ENCODE results near the gene MAMLD1. TPM values are rescaled to one million over a fixed set of nuclear protein-coding genes. Genes with fewer than 3 reads are reported as not detected.

The MAMLD1 gene
- total and polyA plus RNA-seq, 4 donors, result 1.9 to 6.7 (median 2.8) TPM

- peaks cover 0 to 16% (median 4%) of the 10 kb centered on the region in 5 donors for H3K4me1 ChIP-seq (ENCODE audit: control insufficient read depth in 5 of 5, insufficient read depth in 5 of 5, low read length in 5 of 5)
- ATAC-seq (ENCODE audit: insufficient read depth, low FRiP score), result peak; percentile 22
- no peak for TF ChIP-seq CTCF (IDR thresholded peaks at IDR 0.05; ENCODE audit: control extremely low read depth, extremely low read depth)
- H3K9ac ChIP-seq (ENCODE audit: insufficient read depth in 1 of 2, low read length in 2 of 2), result no peak overlapping the region
- H3K36me3 ChIP-seq (ENCODE audit: control insufficient read depth in 4 of 4, insufficient read depth in 4 of 4, low read length in 4 of 4), result no peaks in the 10 kb centered on the region
- H3K4me3 ChIP-seq, result no peak overlapping the region
- peak overlapping the region; percentile 27 to 84 for H3K27ac ChIP-seq (ENCODE audit: low read depth in 1 of 2, low read length in 1 of 2)
- H3K9me3 ChIP-seq (ENCODE audit: control insufficient read depth in 4 of 4, insufficient read depth in 3 of 4, low read length in 3 of 4), result no peaks in the 10 kb centered on the region
- peak; percentile 77 to 90 (median 84) for DNase-seq
- 52 to 60% methylated on average over 10 to 16 of the region's 16 CpGs for WGBS, 2 donors
- no peaks in the 10 kb centered on the region for H3K27me3 ChIP-seq (ENCODE audit: control insufficient read depth in 3 of 3, insufficient read depth in 3 of 3, low read length in 2 of 3)
These were observed 145.6 kb downstream of the MAMLD1 start for GRCh38 chrX:150508451-150509367.

DNA sequence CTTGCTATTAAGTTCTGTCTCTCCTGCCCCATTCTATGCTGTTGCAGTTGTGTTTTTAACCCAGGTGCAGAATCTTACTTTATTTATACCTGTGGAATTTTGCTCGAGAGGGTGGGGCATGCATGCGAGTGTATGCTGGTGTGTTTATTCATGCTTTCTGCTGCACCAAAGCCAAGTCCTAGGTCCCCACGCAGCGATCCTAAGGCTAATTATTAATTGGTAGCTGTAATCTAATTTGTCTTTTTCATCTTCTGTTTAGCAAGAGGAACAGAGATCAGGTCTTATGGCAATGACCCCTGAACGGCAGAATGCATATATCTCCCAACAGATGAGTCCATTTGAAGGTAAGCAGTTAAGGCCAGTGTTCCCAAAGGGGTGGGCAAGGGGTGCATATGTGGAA lies 146.6 kb downstream of the MAMLD1 start:
- Histone ChIP-seq H3K27ac (ENCODE audit: low read depth in 1 of 2, low read length in 1 of 2) (no peak overlapping the region), H3K4me1 (ENCODE audit: control insufficient read depth in 5 of 5, insufficient read depth in 5 of 5, low read length in 5 of 5) (peaks cover 0 to 13% (median 4%) of the 10 kb centered on the region in 5 donors), H3K9me3 (ENCODE audit: control insufficient read depth in 4 of 4, insufficient read depth in 3 of 4, low read length in 3 of 4) (no peaks in the 10 kb centered on the region), H3K9ac (ENCODE audit: insufficient read depth in 1 of 2, low read length in 2 of 2) (no peak overlapping the region), H3K27me3 (ENCODE audit: control insufficient read depth in 3 of 3, insufficient read depth in 3 of 3, low read length in 2 of 3) (no peaks in the 10 kb centered on the region), H3K36me3 (ENCODE audit: control insufficient read depth in 4 of 4, insufficient read depth in 4 of 4, low read length in 4 of 4) (no peaks in the 10 kb centered on the region), H3K4me3 (no peak overlapping the region)
- TF ChIP-seq CTCF (IDR thresholded peaks at IDR 0.05; ENCODE audit: control extremely low read depth, extremely low read depth), result no peak
- ATAC-seq (ENCODE audit: insufficient read depth, low FRiP score) (no peak), DNase-seq (no peak)
- WGBS, 2 donors, result 65 to 84% methylated on average over 5 of the region's 5 CpGs

DNA sequence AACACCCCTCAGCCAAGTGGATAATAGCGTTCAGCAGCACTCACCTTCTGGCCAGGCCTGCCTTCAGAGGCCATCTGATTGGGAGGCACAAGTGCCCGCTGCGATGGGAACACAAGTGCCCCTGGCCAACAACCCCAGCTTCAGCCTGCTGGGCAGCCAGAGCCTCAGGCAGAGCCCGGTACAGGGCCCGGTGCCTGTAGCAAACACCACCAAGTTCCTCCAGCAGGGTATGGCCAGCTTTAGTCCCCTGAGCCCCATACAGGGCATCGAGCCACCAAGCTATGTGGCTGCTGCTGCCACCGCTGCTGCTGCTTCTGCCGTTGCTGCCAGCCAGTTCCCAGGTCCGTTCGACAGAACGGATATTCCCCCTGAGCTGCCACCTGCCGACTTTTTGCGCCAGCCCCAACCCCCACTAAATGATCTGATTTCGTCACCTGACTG lies 149.4 kb downstream of the MAMLD1 start:
- Histone ChIP-seq H3K27me3 (ENCODE audit: control insufficient read depth in 3 of 3, insufficient read depth in 3 of 3, low read length in 2 of 3) (no peaks in the 10 kb centered on the region), H3K4me3 (no peak overlapping the region), H3K36me3 (ENCODE audit: control insufficient read depth in 4 of 4, insufficient read depth in 4 of 4, low read length in 4 of 4) (no peaks in the 10 kb centered on the region), H3K27ac (ENCODE audit: low read depth in 1 of 2, low read length in 1 of 2) (no peak overlapping the region), H3K4me1 (ENCODE audit: control insufficient read depth in 5 of 5, insufficient read depth in 5 of 5, low read length in 5 of 5) (peaks cover 0 to 9% (median 0%) of the 10 kb centered on the region in 5 donors), H3K9ac (ENCODE audit: insufficient read depth in 1 of 2, low read length in 2 of 2) (no peak overlapping the region), H3K9me3 (ENCODE audit: control insufficient read depth in 4 of 4, insufficient read depth in 3 of 4, low read length in 3 of 4) (peaks cover 0 to 2% (median 0%) of the 10 kb centered on the region in 4 donors)
- no peak for ATAC-seq (ENCODE audit: insufficient read depth, low FRiP score)
- 83 to 90% methylated on average over 13 to 14 of the region's 14 CpGs for WGBS, 2 donors
- no peak for TF ChIP-seq CTCF (IDR thresholded peaks at IDR 0.05; ENCODE audit: control extremely low read depth, extremely low read depth)
- no peak for DNase-seq

All from lung (tissue), 12 donors.